PC-9 (cell line): ENCODE data around the gene DAZ4.
"Not testable (repeated sequence)": the region's sequence is repeated elsewhere in the genome, so short reads cannot be mapped to it uniquely, and the experiment has no call there.

Source experiments
- EZH2 ChIP-seq: fragments of 200-600 bp; sonication (generic); IDR thresholded peaks from 2 replicates; pipeline ENCODE4 v1.8.0; 2017; ENCODE audit warnings: antibody characterized with exemption, low read depth
- TF ChIP-seq, protein P1 (sequence below): fragments of 200-600 bp; sonication (generic); conservative IDR thresholded peaks from 2 replicates; pipeline ENCODE4 v1.6.1; 2017; ENCODE audit warnings: mixed run types, antibody characterized with exemption, mild to moderate bottlenecking, moderate library complexity

DNA sequence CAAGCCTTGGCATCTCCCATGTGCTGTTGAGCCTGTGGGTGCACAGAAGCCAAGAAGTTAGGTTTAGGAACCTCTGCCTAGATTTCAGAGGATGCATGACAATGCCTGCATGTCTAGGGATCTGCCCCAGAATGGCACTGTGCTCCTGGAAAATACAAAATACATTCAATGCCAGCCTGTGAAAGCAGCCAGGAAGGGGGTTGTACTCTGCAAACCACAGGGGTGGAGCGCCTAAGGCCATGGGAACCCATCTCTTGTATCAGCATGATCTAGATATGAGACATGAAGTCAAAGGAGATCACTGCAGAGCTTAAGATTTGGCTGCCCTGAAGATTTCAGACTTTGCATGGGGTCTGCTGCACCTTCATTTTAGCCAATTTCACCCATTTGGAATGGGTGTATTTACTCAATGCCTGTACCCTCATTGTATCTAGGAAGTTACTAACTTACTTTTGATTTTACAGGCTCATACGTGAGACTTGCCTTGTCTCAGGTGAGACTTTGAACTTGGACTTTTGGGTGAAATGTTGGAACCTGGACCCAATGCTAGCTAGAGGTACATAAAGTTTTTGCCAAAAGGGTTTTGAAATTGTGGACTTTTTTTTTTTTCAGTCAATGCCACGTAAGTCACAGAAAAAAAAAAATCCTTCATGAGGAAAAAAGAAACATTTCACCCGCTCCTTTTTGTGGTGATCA lies 9.4 kb upstream of the DAZ4 start:
- not testable (repeated sequence) for TF ChIP-seq EZH2
- TF ChIP-seq, protein P1, sequence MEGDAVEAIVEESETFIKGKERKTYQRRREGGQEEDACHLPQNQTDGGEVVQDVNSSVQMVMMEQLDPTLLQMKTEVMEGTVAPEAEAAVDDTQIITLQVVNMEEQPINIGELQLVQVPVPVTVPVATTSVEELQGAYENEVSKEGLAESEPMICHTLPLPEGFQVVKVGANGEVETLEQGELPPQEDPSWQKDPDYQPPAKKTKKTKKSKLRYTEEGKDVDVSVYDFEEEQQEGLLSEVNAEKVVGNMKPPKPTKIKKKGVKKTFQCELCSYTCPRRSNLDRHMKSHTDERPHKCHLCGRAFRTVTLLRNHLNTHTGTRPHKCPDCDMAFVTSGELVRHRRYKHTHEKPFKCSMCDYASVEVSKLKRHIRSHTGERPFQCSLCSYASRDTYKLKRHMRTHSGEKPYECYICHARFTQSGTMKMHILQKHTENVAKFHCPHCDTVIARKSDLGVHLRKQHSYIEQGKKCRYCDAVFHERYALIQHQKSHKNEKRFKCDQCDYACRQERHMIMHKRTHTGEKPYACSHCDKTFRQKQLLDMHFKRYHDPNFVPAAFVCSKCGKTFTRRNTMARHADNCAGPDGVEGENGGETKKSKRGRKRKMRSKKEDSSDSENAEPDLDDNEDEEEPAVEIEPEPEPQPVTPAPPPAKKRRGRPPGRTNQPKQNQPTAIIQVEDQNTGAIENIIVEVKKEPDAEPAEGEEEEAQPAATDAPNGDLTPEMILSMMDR = not testable (repeated sequence)
